Measurements from ENCODE around the gene WAC.

DNA sequence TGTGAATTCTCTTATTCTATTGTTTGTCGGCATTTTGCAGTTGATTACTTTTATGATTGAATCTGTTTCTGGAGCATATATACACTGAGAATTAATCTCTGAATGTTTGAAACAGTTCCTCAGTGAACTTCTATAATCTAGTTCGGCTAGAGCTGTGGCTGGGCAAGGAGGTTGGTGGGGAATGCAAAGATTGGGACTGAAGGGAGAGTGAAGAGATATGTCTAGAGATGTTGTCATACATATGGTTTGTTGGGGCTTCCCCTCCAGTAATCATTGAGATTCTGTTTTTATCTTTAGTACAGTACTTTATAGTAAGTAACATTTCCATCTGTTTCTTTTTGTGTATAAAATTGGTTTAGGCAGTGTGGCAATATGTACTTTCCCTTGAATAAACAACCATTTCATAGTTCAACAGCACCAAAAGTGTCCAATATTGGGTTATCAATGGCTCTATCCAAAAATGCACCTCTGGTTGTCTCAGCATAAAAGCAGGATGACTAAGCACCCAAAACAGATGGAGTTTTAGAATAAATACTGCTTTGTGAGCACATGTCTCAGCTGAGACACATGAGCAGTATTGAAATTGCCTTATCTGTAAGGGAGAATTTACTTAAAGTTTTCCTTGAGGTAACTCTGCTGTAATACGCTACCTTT is 36.7 kb downstream of the WAC start:
- TF ChIP-seq MXI1 (IDR thresholded peaks at IDR 0.05; ENCODE audit: low read depth, low read length) (no peak), EP300 (IDR thresholded peaks at IDR 0.05; ENCODE audit: borderline replicate concordance in 1 of 2, low read depth in 1 of 2, low read length in 1 of 2) (no peak), GABPA (IDR thresholded peaks at IDR 0.05; ENCODE audit: low read depth) (no peak), NFIC (IDR thresholded peaks at IDR 0.05; ENCODE audit: borderline replicate concordance) (no peak)
- TF ChIP-seq, protein P1, sequence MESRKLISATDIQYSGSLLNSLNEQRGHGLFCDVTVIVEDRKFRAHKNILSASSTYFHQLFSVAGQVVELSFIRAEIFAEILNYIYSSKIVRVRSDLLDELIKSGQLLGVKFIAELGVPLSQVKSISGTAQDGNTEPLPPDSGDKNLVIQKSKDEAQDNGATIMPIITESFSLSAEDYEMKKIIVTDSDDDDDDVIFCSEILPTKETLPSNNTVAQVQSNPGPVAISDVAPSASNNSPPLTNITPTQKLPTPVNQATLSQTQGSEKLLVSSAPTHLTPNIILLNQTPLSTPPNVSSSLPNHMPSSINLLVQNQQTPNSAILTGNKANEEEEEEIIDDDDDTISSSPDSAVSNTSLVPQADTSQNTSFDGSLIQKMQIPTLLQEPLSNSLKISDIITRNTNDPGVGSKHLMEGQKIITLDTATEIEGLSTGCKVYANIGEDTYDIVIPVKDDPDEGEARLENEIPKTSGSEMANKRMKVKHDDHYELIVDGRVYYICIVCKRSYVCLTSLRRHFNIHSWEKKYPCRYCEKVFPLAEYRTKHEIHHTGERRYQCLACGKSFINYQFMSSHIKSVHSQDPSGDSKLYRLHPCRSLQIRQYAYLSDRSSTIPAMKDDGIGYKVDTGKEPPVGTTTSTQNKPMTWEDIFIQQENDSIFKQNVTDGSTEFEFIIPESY (IDR thresholded peaks at IDR 0.05; ENCODE audit: borderline replicate concordance, low read depth), result no peak
- TF ChIP-seq, protein P2, sequence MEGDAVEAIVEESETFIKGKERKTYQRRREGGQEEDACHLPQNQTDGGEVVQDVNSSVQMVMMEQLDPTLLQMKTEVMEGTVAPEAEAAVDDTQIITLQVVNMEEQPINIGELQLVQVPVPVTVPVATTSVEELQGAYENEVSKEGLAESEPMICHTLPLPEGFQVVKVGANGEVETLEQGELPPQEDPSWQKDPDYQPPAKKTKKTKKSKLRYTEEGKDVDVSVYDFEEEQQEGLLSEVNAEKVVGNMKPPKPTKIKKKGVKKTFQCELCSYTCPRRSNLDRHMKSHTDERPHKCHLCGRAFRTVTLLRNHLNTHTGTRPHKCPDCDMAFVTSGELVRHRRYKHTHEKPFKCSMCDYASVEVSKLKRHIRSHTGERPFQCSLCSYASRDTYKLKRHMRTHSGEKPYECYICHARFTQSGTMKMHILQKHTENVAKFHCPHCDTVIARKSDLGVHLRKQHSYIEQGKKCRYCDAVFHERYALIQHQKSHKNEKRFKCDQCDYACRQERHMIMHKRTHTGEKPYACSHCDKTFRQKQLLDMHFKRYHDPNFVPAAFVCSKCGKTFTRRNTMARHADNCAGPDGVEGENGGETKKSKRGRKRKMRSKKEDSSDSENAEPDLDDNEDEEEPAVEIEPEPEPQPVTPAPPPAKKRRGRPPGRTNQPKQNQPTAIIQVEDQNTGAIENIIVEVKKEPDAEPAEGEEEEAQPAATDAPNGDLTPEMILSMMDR (IDR thresholded peaks at IDR 0.05), result no peak
- TF ChIP-seq, protein P3, sequence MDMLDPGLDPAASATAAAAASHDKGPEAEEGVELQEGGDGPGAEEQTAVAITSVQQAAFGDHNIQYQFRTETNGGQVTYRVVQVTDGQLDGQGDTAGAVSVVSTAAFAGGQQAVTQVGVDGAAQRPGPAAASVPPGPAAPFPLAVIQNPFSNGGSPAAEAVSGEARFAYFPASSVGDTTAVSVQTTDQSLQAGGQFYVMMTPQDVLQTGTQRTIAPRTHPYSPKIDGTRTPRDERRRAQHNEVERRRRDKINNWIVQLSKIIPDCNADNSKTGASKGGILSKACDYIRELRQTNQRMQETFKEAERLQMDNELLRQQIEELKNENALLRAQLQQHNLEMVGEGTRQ (IDR thresholded peaks at IDR 0.05; ENCODE audit: borderline replicate concordance, low read depth, low read length), result no peak
- TF ChIP-seq, protein P4, sequence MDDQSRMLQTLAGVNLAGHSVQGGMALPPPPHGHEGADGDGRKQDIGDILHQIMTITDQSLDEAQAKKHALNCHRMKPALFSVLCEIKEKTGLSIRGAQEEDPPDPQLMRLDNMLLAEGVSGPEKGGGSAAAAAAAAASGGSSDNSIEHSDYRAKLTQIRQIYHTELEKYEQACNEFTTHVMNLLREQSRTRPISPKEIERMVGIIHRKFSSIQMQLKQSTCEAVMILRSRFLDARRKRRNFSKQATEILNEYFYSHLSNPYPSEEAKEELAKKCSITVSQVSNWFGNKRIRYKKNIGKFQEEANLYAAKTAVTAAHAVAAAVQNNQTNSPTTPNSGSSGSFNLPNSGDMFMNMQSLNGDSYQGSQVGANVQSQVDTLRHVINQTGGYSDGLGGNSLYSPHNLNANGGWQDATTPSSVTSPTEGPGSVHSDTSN (IDR thresholded peaks at IDR 0.05), result no peak
- TF ChIP-seq, protein P5, sequence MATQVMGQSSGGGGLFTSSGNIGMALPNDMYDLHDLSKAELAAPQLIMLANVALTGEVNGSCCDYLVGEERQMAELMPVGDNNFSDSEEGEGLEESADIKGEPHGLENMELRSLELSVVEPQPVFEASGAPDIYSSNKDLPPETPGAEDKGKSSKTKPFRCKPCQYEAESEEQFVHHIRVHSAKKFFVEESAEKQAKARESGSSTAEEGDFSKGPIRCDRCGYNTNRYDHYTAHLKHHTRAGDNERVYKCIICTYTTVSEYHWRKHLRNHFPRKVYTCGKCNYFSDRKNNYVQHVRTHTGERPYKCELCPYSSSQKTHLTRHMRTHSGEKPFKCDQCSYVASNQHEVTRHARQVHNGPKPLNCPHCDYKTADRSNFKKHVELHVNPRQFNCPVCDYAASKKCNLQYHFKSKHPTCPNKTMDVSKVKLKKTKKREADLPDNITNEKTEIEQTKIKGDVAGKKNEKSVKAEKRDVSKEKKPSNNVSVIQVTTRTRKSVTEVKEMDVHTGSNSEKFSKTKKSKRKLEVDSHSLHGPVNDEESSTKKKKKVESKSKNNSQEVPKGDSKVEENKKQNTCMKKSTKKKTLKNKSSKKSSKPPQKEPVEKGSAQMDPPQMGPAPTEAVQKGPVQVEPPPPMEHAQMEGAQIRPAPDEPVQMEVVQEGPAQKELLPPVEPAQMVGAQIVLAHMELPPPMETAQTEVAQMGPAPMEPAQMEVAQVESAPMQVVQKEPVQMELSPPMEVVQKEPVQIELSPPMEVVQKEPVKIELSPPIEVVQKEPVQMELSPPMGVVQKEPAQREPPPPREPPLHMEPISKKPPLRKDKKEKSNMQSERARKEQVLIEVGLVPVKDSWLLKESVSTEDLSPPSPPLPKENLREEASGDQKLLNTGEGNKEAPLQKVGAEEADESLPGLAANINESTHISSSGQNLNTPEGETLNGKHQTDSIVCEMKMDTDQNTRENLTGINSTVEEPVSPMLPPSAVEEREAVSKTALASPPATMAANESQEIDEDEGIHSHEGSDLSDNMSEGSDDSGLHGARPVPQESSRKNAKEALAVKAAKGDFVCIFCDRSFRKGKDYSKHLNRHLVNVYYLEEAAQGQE (IDR thresholded peaks at IDR 0.05; ENCODE audit: low read depth, low read length), result no peak

All from SK-N-SH (cell line).